Esophagus squamous epithelium (tissue), 5 donors: ENCODE data around the gene LY6G6D. TPM values are rescaled to one million over a fixed set of nuclear protein-coding genes. Genes with fewer than 3 reads are reported as not detected.
A peak's percentile ranks its signal among the peaks of the same experiment; 100 is the strongest.

Source experiments
- DNase-seq: peaks from one replicate; lab custom pipeline; 2025; lab: John Stamatoyannopoulos, UW
- H3K27ac ChIP-seq, 4 donors: fragments of 200-600 bp; sonication (generic); one replicate each; pipeline ENCODE4 v1.5.1; 2016 to 2019; ENCODE audit warnings: mild to moderate bottlenecking in 1 of 4
- H3K27me3 ChIP-seq, 4 donors: fragments of 200-600 bp; sonication (generic); 1 replicate in 3 of 4; 2 replicates in 1 of 4; pipeline versions ENCODE4 v1.5.1 to v1.6.0; 2017 to 2021; ENCODE audit warnings: antibody characterized with exemption in 1 of 4
- H3K36me3 ChIP-seq, 3 donors: fragments of 200-600 bp; sonication (generic); one replicate each; pipeline ENCODE4 v1.5.1; 2016 to 2019
- H3K4me1 ChIP-seq, 3 donors: fragments of 200-600 bp; sonication (generic); one replicate each; pipeline ENCODE4 v1.5.1; 2017 to 2019
- H3K4me3 ChIP-seq, 4 donors: fragments of 200-600 bp; sonication (generic); 1 replicate in 3 of 4; 2 replicates in 1 of 4; pipeline ENCODE4 v1.5.1; 2016 to 2019; ENCODE audit warnings: mild to moderate bottlenecking in 2 of 4, moderate library complexity in 1 of 4
- H3K9me3 ChIP-seq, 3 donors: fragments of 200-600 bp; sonication (generic); one replicate each; pipeline ENCODE4 v1.5.1; 2016 to 2019
- CTCF ChIP-seq, 6 experiments: fragments of 450-650 bp in 4 of 6; fragments of 200-600 bp in 2 of 6; sonication (generic) in 2 of 6; IDR thresholded peaks; one replicate each; pipeline ENCODE4 v1.5.1; 2016 to 2019; ENCODE audit warnings: antibody characterized with exemption in 6 of 6, mild to moderate bottlenecking in 4 of 6, moderate library complexity in 4 of 6
- POLR2A ChIP-seq, 4 donors: fragments of 450-650 bp; IDR thresholded peaks; one replicate each; pipeline ENCODE4 v1.6.1; 2017; ENCODE audit warnings: antibody characterized with exemption in 4 of 4, mild to moderate bottlenecking in 4 of 4, moderate library complexity in 3 of 4
- WGBS, 2 donors: methylation state at CpG; one replicate each; pipeline ENCODE4 v1.1.5; 2018; 5-methylcytosine and 5-hydroxymethylcytosine counted together
- intact Hi-C: fragments of 100-400 bp; cut with DNase I; formaldehyde crosslinking; loops from one replicate; pipeline ENCODE4 v1.15.0; 2022
- total RNA-seq, 4 donors: library from RNA; depleted of rRNA; stranded (reverse); fragments of >200 nt; gene quantifications; one replicate each; pipeline ENCODE4 v1.1.0, GENCODE V29; 2016
- donor health status: DM: yes; HTN: yes; CAD: no.

LY6G6D gene
- total RNA-seq, 4 donors from 2014 or later, result not detected

- no peaks in the 10 kb centered on the region for H3K36me3 ChIP-seq
- intact Hi-C loops, result no loop called here
- H3K4me3 ChIP-seq, result peak overlapping the region; percentile 56 to 81 (median 72)
- no peak for DNase-seq
- TF ChIP-seq CTCF (IDR thresholded peaks at IDR 0.05), result no peak
- peaks cover 27 to 44% (median 36%) of the 10 kb centered on the region in 3 donors for H3K4me1 ChIP-seq
- 19 to 30% methylated on average over 15 to 18 of the region's 29 CpGs for WGBS, 2 donors
- H3K9me3 ChIP-seq, result no peaks in the 10 kb centered on the region
- H3K27ac ChIP-seq, result peak overlapping the region; percentile 83 to 97 (median 91)
- no peaks in the 10 kb centered on the region for H3K27me3 ChIP-seq
Measured at GRCh38 chr6:31740397-31741223, 25.5 kb downstream of the LY6G6D start.

- 67 to 68% methylated on average over 2 of the region's 2 CpGs for WGBS, 2 donors
- no peak for DNase-seq
- H3K27ac ChIP-seq, result no peak overlapping the region
- H3K27me3 ChIP-seq, result no peaks in the 10 kb centered on the region
- peaks cover 23 to 39% (median 32%) of the 10 kb centered on the region in 3 donors for H3K4me1 ChIP-seq
- peaks cover 0 to under 1% (median 0%) of the 10 kb centered on the region in 3 donors for H3K36me3 ChIP-seq
- H3K4me3 ChIP-seq, result no peak overlapping the region
- TF ChIP-seq CTCF (IDR thresholded peaks at IDR 0.05), result no peak
- TF ChIP-seq POLR2A (IDR thresholded peaks at IDR 0.05), result no peak
- intact Hi-C loops, result no loop called here
- no peaks in the 10 kb centered on the region for H3K9me3 ChIP-seq
Measured at GRCh38 chr6:31741815-31742214, 26.7 kb downstream of the LY6G6D start.

- no peaks in the 10 kb centered on the region for H3K27me3 ChIP-seq
- DNase-seq, result no peak
- no peaks in the 10 kb centered on the region for H3K9me3 ChIP-seq
- no peak overlapping the region for H3K4me3 ChIP-seq
- 67 to 69% methylated on average over 3 of the region's 3 CpGs for WGBS, 2 donors
- peaks cover 14 to 28% (median 23%) of the 10 kb centered on the region in 3 donors for H3K4me1 ChIP-seq
- TF ChIP-seq POLR2A (IDR thresholded peaks at IDR 0.05), result no peak
- TF ChIP-seq CTCF (IDR thresholded peaks at IDR 0.05), result no peak
- no peak overlapping the region for H3K27ac ChIP-seq
- intact Hi-C loops, result no loop called here
- H3K36me3 ChIP-seq, result peaks cover 0 to 11% (median 0%) of the 10 kb centered on the region in 3 donors
Measured at GRCh38 chr6:31742894-31743293, 27.7 kb downstream of the LY6G6D start.

- no peak for DNase-seq
- intact Hi-C loops, result no loop called here
- TF ChIP-seq CTCF (IDR thresholded peaks at IDR 0.05) (no peak), POLR2A (IDR thresholded peaks at IDR 0.05) (no peak)
- H3K4me3 ChIP-seq, result no peak overlapping the region
- H3K4me1 ChIP-seq, result peaks cover 0 to 13% (median 9%) of the 10 kb centered on the region in 3 donors
- H3K27me3 ChIP-seq, result no peaks in the 10 kb centered on the region
- no peak overlapping the region for H3K27ac ChIP-seq
- no peaks in the 10 kb centered on the region for H3K9me3 ChIP-seq
- 48 to 57% methylated on average over 1 of the region's 1 CpG for WGBS, 2 donors
- peaks cover 0 to 11% (median 0%) of the 10 kb centered on the region in 3 donors for H3K36me3 ChIP-seq
Measured at GRCh38 chr6:31744422-31744821, 29.3 kb downstream of the LY6G6D start.

GRCh38 chr6:31749301-31750036, 34.3 kb downstream of the LY6G6D start:
- TF ChIP-seq POLR2A (IDR thresholded peaks at IDR 0.05) (no peak), CTCF (IDR thresholded peaks at IDR 0.05) (no peak)
- intact Hi-C loops, result no loop called here
- WGBS, 2 donors, result 88 to 90% methylated on average over 5 to 8 of the region's 8 CpGs
- Histone ChIP-seq H3K27ac (no peak overlapping the region), H3K36me3 (peaks cover 0 to 11% (median 0%) of the 10 kb centered on the region in 3 donors), H3K4me1 (no peaks in the 10 kb centered on the region), H3K4me3 (no peak overlapping the region), H3K27me3 (no peaks in the 10 kb centered on the region), H3K9me3 (no peaks in the 10 kb centered on the region)
- DNase-seq, result no peak
